HG03460 (cell line): ENCODE results near the gene ETNK2.

ENCODE experiments used
- ATAC-seq: cut with Tn5 transposase; IDR thresholded peaks from one replicate; pipeline ENCODE4 v1.9.1; 2021; ENCODE audit not compliant: unreplicated experiment

The ETNK2 gene

DNA sequence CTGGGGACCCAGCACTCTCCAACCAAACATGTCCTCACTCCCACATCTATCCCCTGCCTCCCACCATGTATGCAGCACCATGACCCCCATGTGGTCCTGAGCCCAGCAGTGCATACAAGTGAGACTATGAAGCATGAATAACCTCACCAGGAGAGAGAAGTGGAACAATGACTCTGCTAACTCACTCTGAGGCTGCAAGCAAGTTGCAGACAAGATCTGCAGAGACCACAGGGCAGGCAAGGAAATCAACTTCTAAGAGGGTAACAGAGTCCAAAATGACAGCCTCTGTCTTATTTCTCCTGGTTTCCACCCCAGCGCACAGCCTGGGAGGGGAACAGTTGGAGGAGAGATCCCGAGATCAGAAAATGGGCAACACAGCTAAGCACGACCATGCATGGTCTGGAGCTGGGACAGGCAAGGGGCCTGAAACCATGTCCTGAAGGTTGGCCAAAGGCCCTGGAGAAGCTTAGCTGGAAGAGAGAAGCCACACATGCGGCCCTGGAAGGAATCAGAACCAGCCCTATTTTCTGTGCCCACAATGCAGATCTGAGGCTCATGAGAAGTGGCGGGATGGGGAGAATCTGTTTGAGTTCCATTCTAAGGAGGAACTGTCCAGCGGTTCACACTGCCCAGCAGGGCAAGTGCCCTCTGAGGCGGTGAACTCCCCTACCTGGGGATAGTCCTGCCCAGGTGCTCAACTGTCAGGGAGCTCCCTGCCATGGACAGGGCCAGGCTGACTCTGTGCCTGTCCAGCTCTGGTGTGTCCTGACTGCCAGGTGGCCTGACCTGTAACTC, 26.8 kb upstream of the ETNK2 start:
- no peak for ATAC-seq

DNA sequence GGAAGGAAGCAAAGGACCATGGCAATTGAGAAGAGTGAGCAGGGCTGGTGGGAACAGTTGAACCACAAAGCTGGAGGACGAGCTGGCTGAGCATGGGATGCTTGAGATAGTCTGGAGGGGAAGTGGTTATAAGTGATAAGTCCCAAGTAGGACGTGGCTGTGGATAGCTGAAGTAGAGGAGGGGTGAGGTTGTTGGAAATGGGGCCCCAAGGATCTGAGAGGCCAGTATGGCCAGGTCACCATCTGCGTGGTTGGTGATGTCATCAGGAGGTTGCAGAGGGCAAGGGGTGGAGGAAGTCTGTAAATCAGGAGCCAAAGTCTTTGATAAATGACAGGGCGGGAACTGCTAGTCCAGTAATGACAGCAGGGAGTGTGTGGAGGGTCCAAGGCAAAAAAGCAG, 25.3 kb upstream of the ETNK2 start:
- no peak for ATAC-seq

DNA sequence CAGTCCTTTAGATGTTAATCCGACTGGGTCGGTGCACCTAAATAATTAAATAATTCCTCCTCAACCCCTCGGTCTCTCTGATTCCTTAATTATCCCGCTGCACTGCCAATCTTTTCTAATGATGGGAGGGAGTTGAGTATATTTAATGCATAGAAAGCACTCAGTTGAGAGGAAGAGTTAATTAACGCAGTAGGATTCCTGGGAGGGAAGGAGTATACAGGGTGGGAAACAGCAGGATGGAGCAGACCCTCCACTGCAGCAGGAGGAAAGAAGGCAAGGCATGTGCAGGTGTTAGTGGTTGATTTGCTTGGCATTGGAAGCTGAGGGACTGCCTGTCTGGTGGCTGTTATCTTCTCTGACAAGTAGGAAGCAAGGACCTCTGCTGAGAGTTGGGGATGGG, 24.2 kb upstream of the ETNK2 start:
- ATAC-seq, result no peak

DNA sequence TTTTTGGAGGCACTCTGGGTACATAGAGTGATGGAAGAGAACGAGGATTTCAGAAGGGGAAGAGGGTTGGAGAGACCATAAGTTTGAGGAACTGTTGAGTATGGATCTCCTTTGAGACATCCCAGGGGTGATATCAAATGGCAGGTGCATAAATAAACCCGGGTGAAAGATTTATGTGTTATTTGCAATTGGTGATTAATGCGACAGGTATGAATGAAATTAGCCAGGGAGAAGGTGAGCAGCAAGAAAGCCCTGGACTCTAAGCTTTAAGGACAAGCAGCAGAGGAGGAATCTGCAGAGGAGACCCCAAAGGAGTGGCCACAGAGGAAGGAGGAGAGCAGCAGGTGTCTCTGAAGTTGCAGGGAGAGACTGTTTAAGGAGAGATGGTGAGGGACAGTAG, 23.1 kb upstream of the ETNK2 start:
- no peak for ATAC-seq

DNA sequence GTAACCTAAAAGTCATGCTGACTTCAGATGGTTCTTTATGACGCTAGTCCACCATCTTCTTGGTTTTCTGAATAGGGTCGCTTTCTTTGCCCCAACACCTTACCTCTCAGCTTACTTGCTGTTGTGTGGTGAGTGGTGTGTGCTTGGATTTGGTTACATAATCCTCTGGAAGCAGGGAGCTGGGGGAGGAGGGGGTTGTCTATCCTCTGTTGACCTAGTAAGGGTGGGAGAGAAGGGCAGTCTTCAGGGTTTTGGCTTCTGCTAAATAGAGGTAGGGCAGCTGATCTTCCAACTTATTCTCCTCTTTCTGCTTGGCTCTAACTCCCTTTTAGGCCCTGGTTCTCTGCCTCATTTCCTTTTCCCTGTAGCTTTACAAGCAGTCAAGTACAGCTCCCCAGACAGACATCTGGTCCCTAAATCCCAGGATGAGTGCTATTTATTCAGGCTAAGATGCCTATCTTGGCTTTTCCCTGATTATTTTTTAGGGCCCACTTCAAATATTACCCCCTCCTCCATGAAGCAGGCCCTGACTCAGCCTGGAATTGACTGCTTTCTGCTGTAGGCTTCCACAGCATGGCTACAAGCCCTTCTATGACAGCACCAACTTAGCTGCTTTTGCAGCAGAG, 20.7 kb upstream of the ETNK2 start:
- ATAC-seq, result no peak

DNA sequence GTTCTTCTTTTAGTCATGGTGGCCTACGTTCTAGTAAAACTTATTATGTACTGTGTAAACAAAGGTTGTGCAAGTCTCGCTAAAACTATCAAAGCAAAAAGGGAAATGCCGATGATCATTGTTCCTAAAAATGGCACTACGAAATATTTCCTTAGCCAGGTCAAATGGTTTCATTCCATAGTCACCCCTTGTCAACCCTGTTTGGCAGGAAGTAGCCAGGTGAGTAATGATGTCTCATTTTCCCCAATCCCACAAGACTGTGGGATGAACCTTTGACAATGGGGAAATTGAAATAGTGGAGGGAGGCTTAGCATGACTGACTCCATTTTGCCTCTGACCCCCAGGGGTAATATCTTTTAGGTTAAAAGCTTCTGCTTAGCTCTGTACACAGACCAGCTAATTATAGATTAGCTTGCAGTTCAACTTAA, 19.9 kb upstream of the ETNK2 start:
- no peak for ATAC-seq

DNA sequence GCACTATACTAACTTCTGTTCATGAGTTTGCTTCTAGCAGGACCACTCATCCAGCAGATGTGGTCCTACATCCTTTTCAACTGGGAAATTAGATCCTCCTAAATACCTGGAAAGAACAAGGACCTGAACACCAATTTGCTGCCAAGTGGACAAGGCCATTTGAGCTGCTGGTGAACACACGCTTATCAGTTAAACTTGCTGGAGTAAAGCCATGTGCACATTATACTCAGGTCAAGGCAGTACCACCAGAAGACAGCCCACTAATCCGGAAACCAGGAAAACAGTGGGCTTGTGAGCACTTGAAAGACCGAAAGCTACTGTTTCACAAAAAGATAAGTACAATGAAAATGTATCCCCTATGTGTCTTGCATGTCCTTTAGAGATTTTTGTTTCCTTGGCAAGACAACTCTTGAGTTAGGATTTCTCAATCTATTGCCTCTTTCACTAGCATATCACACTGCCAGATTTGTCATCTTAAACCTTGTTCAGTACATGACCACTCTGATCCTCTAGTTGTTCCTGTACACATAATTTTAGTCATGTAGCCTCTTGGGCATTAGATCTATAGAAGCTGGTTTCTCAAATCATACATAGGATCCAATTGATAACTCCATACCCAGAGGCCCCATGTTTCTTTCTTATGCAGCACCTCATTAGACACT, 18.8 kb upstream of the ETNK2 start:
- ATAC-seq, result no peak

DNA sequence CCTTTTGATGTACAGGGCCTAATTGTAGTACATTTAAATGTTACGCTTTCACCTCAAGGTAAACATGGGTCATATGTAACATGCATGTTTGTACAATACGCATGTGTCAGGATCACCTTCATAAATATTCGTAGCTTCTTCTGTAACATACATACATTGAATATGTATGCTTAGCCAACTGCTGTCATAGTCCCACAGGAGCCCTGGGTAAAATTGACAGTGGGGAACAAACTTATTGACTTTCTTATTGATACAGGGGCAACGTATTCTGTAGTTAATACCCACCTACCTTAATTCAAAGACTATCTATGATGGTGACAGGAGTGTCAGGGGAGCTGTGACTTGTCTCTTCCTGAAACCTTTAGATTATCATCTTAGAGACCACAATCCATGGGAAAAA, 18.0 kb upstream of the ETNK2 start:
- no peak for ATAC-seq

DNA sequence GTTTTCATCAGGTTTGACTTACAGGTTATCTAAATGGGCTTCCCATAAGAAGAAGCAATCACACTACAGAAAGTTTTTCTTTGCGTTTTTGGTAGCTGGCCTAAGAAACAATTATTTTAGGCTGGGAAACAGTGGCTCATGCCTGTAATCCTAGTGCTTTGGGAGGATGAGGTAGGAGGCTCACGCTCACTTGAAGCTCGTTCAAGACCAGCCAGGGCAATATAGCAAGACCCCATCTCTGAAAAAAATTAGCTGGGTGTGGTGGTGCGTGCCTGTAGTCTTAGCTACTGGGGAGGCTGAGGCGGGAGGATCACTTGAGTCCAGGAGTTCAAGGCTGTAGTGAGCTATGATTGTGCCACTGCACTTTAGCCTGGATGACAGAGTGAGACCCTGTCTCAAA, 15.9 kb upstream of the ETNK2 start:
- no peak for ATAC-seq

DNA sequence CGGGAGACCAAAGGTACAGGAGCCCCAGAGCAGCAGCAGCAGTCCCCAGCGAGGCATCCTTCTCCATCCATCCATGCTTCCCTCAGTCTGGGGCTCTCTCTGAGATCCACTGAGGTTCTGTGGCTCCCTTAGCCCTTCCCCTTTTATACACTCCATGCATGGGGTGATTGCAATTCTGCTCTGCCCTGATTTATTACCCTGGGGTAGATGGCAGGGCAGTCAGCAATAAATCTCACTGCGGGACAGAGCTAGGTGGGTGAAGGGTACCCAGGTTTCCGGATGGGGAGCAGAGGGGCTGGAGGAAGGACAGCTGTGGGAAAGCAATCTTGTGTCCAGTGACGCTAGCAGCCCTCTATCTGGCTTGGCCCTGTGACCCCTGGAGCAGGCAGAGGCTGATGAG, 14.4 kb upstream of the ETNK2 start, which contains the start of gene REN:
Gene REN, minus strand, starts transcription at position 119 of the 400 bp plus-strand sequence. Its CDS starts 44 bp downstream, at position 75.
- no peak for ATAC-seq

DNA sequence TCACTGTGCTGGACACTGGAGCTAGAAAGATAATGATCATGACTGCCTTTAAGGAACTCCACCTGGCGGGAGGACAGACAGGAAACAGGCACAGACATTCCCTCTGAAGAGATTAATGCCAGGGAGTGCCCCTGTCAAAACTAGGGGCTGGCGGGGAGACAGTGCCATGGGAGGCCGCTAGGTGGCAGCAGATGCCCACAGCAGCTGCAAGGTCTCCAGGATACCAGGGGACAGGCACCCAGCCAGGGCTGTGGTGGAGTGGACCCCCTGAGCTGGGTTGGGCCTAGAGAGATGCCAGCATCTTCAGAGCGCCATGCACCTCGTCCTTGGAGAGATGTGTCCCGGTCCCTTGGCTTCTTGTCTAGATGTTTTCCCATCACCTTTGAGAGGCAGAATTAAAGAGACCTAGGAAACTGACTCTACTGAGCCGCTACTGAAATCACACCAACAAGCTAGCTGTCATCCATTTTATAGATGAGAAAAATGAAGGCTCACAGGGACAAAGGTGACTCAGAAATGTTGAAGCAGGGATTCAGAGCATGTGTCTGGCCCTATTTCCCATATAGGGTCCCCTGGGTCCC, 10.7 kb upstream of the ETNK2 start:
- ATAC-seq, result no peak

DNA sequence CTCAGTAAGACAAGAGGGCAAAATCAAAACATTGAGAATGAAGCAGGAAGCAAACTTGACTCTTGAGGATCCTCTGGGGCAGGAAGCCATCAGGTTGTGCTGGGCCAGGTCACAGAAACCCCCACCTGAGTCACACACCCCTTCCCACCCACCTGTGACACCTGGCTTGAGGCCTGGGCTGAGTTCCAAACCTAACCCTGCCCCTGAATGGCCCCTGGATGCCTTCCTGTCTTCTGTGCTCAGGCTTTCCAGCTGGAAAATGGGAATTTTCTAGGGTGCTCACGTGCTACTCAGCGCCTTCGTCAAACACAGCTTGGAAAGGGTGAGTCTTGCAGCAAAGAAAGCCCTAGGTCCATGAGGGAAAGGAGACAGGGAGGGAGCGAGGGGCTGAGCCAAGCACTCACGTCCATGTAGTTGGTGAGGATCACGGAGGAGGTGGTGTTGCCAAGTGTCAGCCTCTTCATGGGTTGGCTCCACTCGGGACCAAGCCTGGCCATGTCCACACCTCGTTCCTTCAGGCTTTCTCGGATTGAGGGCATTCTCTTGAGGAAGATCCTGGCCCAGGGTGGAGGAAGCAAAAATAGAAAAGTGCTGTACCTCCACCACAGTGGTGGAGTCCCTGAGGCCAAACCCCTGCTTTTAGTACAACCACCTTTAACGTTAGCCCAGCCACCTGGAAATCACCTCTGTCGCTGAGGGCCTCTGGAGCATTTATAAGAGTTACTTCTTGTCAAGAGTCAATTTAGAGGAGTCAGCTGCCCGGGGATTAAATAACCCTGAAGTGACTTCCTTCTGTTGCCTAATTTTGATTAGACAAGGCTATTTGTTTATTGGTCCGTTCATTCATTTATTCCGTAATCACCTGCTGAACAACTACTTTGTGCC, 10.0 kb upstream of the ETNK2 start:
- no peak for ATAC-seq

DNA sequence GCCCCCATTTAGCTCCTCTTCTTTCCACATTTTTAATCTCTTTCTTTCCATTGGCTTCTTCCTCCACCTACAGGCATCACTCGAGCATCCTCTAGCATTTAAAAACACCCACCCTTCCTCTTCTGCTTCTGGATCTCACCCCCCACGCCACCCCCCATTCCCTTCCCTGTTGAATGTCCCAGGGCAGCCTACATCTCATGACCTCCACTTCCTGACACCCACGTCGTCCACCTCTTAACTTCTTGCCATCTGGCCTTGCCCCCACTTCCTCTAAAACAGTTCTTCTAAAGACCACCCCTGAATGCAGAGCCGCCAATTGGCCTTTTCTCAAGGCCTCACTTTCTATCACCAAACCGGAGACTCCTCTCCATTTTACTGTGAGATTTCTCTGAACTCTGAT, 6.1 kb upstream of the ETNK2 start:
- no peak for ATAC-seq

DNA sequence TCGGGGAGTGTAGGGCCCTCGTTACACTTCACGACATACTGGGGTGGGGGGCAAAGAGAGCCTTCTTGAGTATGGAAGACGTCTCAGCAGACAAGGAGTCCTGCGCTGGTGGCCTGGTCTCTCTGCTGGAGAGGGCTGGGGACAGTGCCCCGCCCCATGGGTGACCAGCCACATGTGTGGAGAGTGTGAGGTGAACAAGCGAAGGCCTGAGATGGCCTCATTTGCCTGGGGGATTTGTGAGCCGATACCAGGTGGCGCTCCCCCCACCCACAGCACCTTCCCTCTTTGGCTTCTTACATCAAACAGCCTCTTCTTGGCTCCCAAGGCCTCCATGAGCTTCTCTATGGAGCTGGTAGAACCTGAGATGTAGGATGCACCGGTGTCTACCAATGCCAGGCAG, 4.0 kb upstream of the ETNK2 start:
- no peak for ATAC-seq

DNA sequence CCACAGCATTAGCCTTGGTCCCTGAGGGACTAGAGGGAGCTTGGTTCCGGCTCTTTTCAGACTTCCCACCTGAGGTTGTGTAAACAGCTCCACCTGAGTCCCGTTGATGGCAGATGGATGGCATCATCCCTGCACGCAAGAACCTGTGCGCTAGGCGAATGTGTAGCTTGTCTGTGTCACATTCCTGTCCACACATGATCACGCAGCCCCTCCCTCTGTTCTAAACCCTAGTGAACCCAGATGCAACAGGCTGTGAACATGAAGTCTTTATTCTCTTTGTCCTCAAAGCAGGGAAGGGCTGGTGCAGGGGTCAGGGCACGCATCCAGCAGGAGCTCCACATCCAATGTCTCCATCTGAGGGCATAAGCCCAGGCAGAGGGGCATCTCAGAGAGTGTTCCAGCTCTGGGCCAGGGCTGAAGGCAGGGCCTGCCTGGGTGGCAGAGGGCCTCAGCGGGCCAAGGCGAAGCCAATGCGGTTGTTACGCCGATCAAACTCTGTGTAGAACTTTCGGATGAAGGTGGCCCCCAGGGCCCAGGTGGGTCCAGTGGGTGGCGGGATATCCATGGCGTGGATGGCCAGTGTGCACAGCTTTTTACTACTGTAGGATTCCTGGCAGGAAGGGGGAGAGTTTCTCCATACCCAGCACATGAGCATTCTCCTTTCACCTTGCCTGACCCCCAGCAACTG, 2.9 kb upstream of the ETNK2 start:
- no peak for ATAC-seq

DNA sequence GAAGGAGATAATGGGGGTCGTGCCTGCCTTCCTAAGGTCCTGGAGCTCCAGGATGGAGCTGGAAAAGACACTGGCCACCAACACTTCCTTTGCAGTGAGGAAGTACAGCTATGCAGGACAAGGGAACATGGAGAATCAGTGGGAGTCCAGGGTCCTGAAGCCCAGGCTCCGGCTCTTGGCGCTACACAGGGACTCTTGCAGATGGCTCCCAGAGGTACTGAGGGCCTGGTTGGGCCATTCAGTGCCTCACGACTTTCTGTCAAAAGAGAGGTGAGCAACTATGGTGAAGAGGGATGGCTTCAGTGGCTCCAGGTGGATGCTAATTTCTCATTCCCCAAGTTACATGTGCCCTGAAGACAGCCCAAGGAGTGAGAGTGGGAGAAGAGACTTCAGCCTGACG, 1.8 kb upstream of the ETNK2 start:
- ATAC-seq, result no peak

DNA sequence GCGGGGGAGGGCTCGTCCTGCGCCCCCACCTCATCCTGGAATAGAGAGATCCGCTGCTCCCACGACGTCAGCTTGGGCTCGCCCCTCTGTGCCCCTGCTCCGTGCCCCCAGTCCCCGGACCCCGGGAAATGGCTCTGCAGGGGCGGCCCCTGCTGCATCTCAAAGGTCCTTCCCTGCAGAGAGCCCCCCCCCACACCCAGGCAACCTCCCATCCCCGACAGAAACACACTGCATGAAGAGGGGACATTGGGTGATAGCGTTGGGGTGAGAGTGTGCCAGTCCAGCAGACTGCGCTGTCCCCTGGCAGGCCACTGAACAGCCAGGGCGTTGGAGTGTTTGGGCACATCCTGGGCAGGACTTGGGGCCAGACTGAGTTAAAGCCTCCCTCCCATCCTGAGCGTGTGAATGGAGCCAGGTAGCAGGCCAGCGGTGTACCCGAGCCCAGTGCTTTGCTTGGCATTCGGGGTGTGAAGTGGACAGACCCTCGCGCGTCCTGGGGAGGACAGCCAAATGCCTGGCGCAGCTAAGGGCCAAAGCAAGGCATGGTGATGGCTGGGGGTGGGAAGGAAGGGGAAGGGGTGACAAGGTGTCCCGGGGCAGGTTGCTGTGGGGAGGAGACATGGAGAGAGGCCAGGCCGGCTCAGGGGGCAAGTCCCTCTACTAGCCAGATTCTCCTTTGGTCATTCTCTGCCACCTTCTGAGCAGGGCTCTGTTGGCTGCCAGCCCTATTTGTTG, 633 bp upstream of the ETNK2 start:
- ATAC-seq, result no peak

DNA sequence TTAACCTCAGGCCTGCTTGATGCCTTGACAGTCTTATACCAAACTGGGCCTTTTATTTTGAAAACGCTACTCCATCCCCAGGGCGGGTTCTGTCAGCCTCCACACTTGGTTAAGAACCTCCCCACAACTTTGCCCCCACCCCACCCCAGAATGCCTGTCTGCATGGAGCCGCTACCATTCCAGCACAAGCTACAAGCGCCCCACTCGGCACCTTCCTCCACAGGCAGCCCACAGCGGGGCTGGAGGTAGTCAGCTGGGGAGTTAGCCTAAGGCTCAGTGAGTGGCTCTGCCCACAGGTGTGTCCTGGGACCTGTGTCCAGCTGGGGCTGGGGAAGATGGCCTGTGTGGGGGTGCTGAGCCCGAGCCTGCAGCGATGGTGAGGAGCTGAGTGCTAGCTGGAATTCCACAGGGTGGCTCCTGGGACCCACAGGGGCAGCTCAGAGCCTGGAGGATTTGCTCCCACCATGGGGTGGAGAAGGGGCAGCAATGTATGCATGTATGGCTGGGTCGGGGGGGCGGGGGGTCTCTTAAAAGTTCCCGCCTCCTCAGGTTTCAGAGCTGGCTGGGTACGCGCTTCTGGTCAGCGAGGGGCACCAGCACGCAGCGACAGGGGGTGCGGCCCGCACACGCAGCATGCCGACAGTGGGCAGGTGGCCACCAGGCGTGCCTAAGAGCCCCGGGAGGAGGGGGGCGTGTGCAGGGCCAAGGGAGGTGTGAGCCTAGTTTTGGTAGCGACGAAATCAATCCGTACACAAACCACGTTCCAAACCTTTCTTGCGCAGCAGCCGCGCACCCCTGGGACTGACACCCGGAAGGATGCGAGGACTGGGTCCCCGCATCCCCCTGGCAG, 917 bp downstream of the ETNK2 start:
- no peak for ATAC-seq
